ENCODE data around the gene FAM136A. TPM values are rescaled to one million over a fixed set of nuclear protein-coding genes. Genes with fewer than 3 reads are reported as not detected.

Gene FAM136A
- total RNA-seq, 1 experiment from 2014 or later = 39.3 TPM

DNA sequence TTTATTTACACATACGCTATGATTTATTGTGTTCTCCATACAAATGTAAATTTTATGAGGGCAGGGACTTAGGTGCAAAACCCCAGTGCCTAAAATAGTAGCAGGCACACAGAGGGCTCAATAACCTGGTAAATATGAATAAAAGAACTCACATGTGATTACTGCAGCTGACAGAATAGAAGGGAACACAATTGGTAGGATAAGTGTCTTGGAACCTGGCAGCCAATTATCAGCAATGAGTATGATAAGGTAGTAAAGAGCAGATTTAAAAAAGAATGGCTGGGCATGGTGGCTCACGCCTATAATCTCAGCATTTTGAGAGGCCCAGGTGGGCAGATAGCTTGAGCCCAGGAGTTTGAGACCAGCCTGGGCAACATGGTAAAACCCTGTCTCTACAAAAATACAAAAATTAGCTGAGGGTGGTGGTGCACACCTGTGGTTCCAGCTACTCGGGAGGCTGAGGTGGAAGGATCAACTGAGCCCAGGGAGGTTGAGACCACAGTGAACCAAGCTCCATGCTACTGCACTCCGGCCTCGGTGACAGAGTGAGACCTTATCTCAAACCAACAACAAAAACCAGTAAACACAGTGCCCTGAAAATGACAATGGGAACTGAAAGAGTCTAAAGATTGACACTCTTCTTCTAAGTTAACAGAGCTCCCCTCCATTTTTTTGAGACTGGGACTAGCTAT, 18.2 kb downstream of the FAM136A start:
- Histone ChIP-seq H3K79me2 (ENCODE audit: low read depth) (peaks cover 21% of the 10 kb centered on the region), H3K36me3 (ENCODE audit: low read depth) (peaks cover 68% of the 10 kb centered on the region), H3K4me3 (no peak overlapping the region), H2AFZ (no peak overlapping the region), H3K27me3 (ENCODE audit: insufficient read depth, low read depth) (no peaks in the 10 kb centered on the region), H3K4me1 (replicated peaks; ENCODE audit: insufficient read depth) (no peaks in the 10 kb centered on the region), H4K20me1 (ENCODE audit: insufficient read depth) (peaks cover 41% of the 10 kb centered on the region), H3F3A (ENCODE audit: insufficient read depth, low read depth) (peaks cover 38% of the 10 kb centered on the region), H3K9me2 (ENCODE audit: insufficient read depth) (no peaks in the 10 kb centered on the region), H3K9me3 (ENCODE audit: insufficient read depth, low read depth) (no peaks in the 10 kb centered on the region), H3K27ac (no peak overlapping the region), H3K4me2 (no peak overlapping the region)
- ChIA-PET CTCF (no interaction called here), POLR2A (ENCODE audit: unreplicated experiment) (interaction anchor here (0.6 kb wide), 1 partner anchor 10 kb away, joined by 3 read pairs; the partner anchor contains the start of gene SNRPG)
- TF ChIP-seq EZH2 (IDR thresholded peaks at IDR 0.05; ENCODE audit: low read depth) = no peak
- TF ChIP-seq, protein P1, sequence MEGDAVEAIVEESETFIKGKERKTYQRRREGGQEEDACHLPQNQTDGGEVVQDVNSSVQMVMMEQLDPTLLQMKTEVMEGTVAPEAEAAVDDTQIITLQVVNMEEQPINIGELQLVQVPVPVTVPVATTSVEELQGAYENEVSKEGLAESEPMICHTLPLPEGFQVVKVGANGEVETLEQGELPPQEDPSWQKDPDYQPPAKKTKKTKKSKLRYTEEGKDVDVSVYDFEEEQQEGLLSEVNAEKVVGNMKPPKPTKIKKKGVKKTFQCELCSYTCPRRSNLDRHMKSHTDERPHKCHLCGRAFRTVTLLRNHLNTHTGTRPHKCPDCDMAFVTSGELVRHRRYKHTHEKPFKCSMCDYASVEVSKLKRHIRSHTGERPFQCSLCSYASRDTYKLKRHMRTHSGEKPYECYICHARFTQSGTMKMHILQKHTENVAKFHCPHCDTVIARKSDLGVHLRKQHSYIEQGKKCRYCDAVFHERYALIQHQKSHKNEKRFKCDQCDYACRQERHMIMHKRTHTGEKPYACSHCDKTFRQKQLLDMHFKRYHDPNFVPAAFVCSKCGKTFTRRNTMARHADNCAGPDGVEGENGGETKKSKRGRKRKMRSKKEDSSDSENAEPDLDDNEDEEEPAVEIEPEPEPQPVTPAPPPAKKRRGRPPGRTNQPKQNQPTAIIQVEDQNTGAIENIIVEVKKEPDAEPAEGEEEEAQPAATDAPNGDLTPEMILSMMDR (conservative IDR thresholded peaks at IDR 0.05) = no peak
- intact Hi-C loops (cut with micrococcal nuclease; ENCODE audit: unreplicated experiment) = no loop called here
- DNase-seq = no peak
- no TSS peak for BruUV-seq (replicated peaks)

DNA sequence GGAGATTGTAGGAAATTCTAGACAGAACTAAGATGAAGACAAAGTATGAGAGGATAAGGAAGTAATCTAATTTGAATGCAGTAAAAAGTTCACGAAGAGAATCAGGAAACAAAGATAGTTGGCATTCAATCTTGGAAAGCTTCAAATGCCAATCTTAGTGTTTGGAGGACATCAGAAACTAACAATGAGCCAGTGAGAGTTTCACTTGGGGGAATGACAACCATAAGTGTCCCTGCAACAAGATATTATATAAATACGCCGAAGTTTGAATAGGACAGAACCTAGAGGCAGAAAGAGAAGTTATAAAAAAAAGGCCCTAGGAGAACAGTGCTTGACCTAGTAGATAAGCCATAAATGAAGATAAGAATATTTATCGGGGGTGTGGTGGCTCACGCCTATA, 19.4 kb downstream of the FAM136A start:
- ChIA-PET CTCF (interaction anchor here (0.6 kb wide), 1 partner anchor 11 kb away, joined by 5 read pairs; the partner anchor contains the start of gene SNRPG), POLR2A (ENCODE audit: unreplicated experiment) (interaction anchor here (0.7 kb wide), 1 partner anchor 11 kb away, joined by 16 read pairs; the partner anchor contains the start of gene SNRPG)
- no peak overlapping the region for H3K4me3 ChIP-seq
- H3K9me3 ChIP-seq (ENCODE audit: insufficient read depth, low read depth) = no peaks in the 10 kb centered on the region
- no peak for TF ChIP-seq EZH2 (IDR thresholded peaks at IDR 0.05; ENCODE audit: low read depth)
- TF ChIP-seq, protein P1 (conservative IDR thresholded peaks at IDR 0.05) = no peak
- no peaks in the 10 kb centered on the region for H3K9me2 ChIP-seq (ENCODE audit: insufficient read depth)
- intact Hi-C loops (cut with micrococcal nuclease; ENCODE audit: unreplicated experiment) = no loop called here
- H3K27me3 ChIP-seq (ENCODE audit: insufficient read depth, low read depth) = no peaks in the 10 kb centered on the region
- H4K20me1 ChIP-seq (ENCODE audit: insufficient read depth) = peaks cover 41% of the 10 kb centered on the region
- no peaks in the 10 kb centered on the region for H3K4me1 ChIP-seq (replicated peaks; ENCODE audit: insufficient read depth)
- no peak for DNase-seq
- H3K4me2 ChIP-seq = no peak overlapping the region
- peaks cover 56% of the 10 kb centered on the region for H3K36me3 ChIP-seq (ENCODE audit: low read depth)
- H3K79me2 ChIP-seq (ENCODE audit: low read depth) = 0 out of 2 replicates have a peak, but pooled peaks cover 9% of the 10 kb centered on the region
- BruUV-seq (replicated peaks) = no TSS peak
- peaks cover 38% of the 10 kb centered on the region for H3F3A ChIP-seq (ENCODE audit: insufficient read depth, low read depth)
- H3K27ac ChIP-seq = no peak overlapping the region
- H2AFZ ChIP-seq = no peak overlapping the region

DNA sequence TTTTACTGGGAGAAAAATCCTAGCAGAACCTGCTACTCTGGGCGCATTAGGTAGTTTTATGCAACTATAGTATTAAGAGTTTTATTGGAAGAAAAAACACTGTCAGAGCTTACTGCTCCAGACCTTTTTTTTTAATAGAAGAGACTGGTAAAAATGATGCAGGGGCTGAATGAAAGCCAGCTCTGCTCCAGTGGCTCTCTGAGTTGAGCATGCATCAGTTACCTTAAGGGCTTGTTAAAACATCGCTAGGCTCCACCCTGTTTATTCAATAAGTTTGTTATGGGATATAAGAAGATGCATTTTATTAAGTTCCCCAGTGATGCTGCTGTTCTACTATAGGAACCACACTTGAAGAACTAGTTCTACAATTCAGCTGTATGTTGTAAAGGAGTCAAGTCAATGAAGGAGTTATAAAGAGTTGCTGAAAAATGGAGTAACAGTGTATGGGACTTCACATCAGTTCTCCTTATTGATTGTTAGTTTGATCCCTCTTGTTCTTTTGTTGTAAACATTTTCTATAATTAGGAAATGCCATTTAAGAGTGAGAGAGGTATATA, 21.5 kb downstream of the FAM136A start:
- no peaks in the 10 kb centered on the region for H3K4me1 ChIP-seq (replicated peaks; ENCODE audit: insufficient read depth)
- no peak overlapping the region for H3K4me2 ChIP-seq
- no peak overlapping the region for H3K27ac ChIP-seq
- ChIA-PET CTCF (no interaction called here), POLR2A (ENCODE audit: unreplicated experiment) (no interaction called here)
- H4K20me1 ChIP-seq (ENCODE audit: insufficient read depth) = peaks cover 24% of the 10 kb centered on the region
- no peaks in the 10 kb centered on the region for H3K27me3 ChIP-seq (ENCODE audit: insufficient read depth, low read depth)
- no peaks in the 10 kb centered on the region for H3K9me3 ChIP-seq (ENCODE audit: insufficient read depth, low read depth)
- H2AFZ ChIP-seq = no peak overlapping the region
- peaks cover 42% of the 10 kb centered on the region for H3F3A ChIP-seq (ENCODE audit: insufficient read depth, low read depth)
- no TSS peak for BruUV-seq (replicated peaks)
- peaks cover 36% of the 10 kb centered on the region for H3K36me3 ChIP-seq (ENCODE audit: low read depth)
- no peaks in the 10 kb centered on the region for H3K9me2 ChIP-seq (ENCODE audit: insufficient read depth)
- intact Hi-C loops (cut with micrococcal nuclease; ENCODE audit: unreplicated experiment) = no loop called here
- DNase-seq = no peak
- no peaks in the 10 kb centered on the region for H3K79me2 ChIP-seq (ENCODE audit: low read depth)
- no peak overlapping the region for H3K4me3 ChIP-seq
- no peak for TF ChIP-seq EZH2 (IDR thresholded peaks at IDR 0.05; ENCODE audit: low read depth)
- TF ChIP-seq, protein P1 (conservative IDR thresholded peaks at IDR 0.05) = no peak

Data from PC-9 (cell line).